COR-L47 (cell line): ENCODE measurements around the gene CBLN1.

Source experiments
- DNase-seq: peaks from one replicate; lab custom pipeline; 2025; lab: John Stamatoyannopoulos, UW

Gene CBLN1

DNA sequence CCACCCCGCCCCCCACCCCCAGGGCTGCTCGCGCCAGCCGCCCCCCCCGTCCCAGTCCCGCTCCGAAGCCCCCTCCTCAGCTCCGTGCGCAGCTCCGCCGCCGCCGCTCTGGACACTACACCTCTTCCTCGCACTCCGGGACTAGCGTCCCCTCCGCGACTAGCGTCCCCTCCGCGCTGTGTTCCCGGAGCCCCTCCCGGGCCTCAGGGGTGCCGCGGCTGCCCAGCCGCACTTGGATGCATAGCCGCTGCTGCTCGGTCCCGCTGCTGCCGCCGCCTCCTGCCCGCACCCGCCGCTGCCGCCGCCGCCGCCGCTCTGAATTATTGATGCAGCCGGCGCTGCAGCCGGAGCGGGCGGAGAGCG lies at the start of gene CBLN1:
TSS of gene CBLN1 (minus strand) at position 359 of the 363 bp plus-strand sequence. CDS start 373 bp downstream, outside the sequence.
- DNase-seq, result no peak

DNA sequence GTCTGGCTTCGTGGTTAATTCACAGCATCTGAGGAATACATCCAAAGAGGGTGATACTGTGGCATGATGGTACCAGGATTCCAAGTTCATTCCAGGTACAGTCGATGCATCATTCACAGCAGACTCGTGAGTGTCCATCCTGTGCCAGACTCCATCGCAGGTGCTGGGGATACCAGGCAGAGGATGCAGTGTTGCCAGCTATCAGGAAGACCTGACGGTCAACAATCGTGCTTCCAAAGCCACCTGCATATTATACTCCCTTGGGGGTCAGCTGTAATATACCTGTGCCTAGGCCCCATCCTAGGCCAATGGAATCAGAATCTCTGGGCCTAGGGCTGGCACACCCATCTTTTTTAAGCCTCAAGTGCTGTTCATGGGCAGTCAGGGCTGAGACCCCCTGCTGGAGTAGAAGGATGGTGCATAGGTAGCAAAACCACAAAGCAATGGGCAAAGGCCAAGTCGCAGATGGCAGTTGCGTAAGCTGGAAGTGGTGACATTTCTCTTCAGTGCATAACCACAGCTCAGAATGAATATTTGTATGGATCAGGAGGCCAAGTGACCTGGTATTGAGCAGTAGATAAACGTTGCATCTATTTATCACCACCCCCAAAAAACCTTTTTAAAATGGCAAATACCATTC lies 49.0 kb upstream of the CBLN1 start:
- no peak for DNase-seq

DNA sequence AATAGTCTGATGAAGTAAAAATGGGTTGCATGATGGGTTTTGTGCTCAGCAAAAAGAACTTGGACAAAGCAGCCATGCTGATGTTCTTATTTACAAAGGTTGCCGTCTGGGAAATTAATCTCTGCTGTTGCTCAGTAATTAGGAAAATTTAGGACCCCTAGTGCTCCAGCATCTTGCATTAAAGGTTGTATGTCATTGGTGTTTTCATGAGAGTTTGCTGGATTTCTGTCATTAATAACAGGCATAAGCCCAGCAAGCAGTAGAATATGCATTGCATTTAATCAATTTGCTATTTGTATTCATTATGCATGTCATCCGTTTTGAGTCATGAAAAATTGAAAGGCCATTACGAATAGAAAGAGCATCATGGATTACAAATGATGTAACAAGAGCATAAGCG lies 46.7 kb upstream of the CBLN1 start:
- DNase-seq, result no peak

DNA sequence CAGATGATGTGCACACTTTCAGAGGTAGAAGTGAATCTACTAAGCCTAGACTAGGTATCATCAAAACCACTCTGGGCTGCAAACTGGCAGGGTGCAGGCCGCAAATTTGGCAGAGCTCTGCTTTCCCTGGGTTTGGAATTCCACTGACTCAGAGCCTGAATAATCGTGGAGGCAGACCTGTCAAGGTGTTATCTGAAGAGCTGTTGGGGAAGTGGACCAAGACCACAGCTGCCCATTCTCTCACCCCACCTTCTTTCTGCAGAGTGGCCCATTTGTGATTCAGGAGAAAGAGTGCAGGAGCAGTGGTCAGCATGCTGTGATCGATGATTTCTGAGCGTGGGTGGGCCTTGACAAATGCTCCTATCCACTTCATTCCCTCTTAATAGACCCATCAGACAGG lies 45.8 kb upstream of the CBLN1 start:
- no peak for DNase-seq

DNA sequence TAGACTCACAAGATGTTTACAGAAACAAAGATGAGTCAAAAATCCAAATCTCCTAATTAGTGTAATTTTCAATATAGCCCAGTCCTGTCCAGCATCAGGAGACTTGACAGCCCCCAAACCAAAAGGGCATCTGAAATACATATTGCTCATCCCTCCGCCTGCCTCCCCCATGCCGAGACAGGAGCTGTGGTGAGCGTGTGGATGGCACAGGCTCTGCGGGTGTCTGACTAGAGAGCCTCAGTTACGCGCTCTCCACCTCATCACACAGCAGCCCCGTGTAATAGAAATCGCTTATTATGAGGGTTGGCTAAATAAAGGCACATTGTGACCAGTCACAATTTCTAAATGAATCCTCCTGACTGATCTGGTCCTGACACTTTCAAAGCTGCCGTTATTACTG lies 43.1 kb upstream of the CBLN1 start:
- DNase-seq, result no peak

DNA sequence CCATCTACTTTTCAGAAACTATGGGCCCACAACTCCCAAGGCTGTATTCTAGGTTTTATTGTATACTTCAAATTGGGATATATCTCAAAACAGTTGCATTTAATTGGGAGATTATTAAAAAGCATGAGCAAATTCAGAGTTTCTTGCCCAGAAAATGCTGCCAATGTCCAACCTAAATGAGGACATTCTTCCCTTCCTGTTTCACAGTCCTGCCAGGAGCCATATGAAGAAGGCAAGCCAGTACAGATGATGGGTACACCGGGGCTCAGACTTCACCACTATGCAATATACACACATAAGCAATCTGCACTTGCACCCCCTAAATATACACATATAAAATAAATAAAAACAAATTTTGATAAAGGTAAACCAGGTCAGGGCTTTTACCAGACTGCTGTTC lies 34.0 kb upstream of the CBLN1 start:
- no peak for DNase-seq

DNA sequence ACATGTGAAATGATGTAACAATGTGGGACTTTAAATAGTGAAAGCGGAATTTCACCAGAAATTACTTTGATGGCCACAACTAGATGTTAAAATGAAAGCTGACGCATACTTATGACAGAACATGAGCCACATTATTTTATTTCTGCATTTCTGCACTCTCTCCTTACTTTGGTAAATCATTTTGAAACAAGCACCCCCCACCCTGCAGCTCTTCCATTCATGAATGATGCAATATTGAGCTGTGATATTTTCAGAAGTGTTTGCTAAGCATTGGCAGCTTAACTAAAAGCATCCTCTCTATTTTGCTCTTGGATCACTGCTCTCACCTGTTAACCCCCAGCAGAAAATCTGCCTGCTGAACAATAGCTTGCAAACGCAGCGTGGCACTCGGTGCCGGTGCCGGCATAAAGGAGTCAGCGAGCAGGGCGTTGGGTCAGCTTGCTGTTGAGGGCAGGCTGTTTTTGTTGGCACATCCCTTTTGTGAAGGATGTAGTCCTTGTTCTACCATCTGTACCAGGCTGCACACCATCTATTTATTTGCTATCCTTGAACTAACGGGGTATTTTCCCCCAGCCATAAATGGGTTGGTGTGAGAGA lies 30.8 kb upstream of the CBLN1 start:
- no peak for DNase-seq

DNA sequence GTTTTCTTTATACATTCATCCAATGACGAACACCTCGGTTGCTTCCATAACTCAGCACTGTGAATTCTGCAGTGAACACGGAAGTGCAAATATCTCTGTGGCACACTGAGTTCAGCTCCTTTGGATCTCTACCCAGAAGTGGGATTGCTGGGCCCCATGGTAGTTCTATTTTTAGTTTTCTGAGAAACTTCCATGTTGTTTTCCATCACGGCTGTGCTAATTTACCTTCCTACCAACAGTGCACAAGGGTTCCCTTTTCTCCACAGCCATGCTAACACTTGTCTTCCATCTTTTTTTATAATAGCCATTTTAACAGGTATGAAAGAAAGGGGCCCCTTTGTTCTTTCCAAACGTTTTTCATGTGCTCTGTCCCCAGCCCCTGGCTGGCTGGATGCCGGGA lies 30.2 kb upstream of the CBLN1 start:
- no peak for DNase-seq

DNA sequence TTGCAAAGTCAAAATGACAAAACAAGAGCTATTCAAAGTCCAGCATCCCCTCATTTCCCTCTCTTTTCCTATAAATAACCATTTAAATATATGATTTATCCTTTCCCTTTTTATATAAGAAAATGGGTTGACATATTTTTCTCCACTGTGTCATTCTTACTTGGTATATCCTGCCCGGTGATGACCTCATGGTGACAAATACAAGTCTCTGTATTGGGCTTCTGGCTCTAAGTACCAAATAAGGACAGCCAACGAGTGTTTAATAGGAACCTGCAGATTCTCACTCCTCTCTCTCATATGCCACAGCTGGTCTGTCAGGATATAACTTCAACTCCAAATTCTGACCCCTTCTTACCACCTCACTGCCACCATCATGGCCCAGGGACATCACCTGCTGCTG lies 25.5 kb upstream of the CBLN1 start:
- no peak for DNase-seq

DNA sequence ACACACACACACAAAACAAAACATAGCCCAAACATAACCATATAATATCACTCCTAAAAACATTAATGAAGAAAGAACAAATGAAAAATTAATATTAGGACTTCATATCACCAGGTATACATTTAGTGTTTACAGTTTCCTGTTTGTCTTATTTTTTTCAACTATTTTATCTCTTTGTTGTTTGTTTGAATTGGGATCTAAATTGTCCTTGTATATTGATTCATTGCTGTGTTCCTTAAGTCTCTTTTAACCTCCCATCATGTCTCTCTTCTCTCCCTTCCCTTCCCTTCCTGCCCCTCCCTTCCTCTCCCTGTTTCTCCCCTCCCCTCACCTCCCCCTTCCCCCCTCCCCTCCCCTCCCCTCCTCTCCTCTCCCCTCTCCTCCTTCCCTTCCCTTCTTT lies 23.8 kb upstream of the CBLN1 start:
- DNase-seq, result no peak

DNA sequence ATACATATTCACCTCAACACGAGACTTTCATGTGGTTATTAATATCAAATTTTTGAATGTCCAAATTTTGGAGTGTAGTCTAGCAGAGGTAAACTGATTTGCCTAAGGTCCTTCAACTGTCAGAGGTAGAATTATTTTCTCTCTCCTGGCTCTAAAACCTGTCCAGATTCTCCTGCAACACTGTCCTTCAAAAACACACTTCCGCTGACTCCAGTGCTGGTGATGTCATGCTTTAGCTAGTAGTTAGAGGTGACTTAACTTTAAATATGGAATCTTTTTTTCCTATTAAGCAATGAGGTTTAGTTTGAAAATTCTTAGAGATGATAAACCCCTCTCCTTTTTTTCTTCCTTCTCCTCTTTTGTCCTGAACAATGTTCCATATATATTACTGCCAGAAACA lies 10.8 kb upstream of the CBLN1 start:
- no peak for DNase-seq

DNA sequence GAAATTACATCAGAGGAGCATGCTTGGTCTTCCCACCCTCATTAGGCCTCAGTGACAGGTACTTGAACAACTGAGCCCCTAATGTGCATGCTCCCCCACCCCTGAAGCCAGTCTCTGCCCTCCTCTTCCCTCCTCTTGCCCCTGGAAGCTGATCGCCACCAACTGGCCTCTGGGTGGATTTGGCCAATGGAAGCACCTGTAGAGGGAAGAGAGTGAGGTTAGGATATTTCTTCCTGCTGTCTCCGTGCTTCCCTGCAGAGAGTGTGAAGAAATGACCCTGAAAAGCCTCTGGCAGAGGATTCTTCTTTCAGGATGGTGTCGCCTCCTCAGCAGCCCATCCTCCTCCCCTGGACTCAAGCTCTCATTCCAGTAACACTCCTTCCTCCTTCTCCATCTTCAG lies 5.9 kb upstream of the CBLN1 start:
- no peak for DNase-seq

DNA sequence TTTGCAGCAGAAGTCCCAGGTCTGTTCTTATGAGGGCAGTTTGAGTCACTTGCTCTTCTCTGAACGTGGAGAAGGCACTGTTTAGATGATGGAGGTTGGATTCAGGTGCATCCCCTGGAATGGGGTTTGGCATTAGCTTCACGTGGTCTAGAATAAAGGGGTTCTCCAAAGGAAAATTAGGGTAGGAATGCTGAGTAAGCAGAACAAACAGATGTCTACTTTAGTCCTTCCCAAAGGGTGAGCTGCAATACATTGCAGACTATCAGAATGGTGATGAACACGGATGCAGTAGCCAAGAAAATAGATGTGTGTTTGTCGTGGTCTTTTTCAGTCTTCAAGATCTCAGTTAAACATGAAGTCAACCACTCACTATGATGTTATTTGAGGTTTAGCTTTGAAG lies 3.3 kb upstream of the CBLN1 start:
- no peak for DNase-seq

DNA sequence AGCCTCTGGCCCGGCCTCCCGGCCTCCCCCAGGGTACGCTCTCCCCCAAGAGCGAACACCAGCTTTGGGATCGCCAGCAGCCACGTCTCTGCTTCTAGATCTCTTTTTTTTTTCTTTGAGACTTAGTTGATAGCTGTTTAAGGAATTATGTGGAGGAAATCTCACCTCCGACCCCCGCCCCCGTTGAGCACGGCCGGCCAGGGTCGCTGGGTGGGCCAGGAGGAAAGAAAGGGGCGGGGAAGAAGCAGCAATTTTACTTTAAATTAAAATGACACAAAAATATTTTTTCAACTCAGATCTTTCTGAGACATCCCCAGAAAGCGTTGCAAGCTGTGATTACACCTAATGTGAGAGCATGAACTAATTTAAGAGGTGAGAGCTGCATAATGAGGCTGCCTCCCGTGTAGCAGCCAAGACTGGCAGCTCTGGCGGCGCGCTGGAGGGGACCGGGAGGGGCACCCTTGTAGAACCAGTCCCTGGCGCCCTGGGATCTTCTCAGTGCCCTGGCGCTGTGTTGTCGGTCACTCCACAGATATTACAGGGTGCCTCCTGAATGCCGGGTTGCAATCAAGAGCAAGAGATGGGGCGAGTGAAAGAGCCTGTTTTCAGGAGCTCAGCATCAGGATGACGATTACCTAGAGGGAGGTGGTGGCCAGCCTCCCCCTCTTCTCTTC lies 1.9 kb upstream of the CBLN1 start:
- peak; percentile 30 for DNase-seq

DNA sequence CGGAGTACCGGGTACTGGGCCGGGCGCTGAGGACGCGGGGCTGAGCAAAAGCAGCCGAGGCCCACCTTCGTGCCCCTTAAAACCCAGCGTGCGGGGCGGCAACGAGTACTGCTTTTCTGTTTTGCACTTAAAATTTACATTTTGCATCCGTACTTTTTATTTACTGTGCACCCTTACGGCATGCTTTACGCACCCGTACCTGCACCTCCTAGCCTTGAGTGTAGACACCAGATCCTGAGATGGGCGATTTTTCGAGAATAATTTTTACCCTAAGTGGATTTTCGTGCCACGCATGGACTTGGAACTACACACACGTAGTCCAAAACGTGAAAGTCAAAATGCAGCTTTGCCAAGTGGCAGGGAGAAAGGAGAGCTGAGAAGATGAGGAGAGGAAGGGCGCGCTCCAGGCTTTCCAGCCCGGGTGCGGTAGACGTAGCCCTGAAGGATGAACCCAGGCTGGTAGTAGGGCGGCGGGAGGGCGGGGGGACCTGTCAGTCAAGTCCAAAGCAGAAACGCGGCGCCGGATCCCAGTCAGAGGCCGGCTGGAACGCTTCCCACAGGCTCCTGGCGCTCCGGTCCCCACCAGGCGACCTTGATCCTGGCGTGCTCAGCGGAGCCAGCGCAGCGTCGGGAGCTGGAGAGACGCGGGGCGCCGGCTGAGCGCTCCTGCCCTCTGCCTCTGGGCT lies 1.2 kb upstream of the CBLN1 start:
- peak; percentile 68 for DNase-seq

DNA sequence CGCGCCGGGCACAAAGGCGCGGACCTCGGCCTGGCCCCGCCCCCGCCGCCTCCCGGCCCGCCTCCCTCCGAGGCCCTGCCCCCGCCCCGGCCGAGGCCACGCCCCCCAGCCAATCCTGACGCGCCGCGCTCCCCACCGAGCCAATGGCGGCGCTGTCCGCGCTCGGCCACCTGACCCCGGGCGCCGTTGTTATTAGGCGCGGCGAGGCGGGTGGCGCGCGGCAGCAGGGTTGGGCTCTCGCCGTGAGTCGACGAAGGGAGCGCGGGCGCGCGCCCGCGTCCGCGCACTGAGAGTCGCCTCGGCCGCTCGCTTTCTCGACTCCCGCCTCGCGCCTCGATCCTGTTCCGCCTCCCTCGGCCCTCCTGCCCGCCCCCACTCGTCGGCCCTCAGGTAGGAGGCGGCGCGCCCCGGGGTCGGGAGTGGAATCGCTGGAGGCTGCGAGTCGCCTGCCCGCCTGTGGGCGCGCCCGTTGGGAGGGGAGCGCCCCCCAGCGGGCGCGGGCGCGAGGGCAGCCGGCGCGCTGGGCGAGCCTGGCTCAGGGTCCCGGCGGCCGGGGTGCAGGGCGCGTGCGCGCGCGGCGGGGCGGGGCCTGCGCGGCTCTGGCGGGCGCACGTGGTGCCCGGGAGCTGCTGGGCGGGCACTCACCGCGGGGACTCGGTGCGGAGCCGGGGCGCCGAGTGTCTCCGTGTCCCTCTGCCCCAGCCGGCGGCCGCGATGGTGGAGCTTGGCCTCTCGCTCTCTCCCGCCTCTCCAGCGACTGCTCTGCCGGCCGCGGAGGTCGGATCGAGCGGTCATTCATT lies 405 bp upstream of the CBLN1 start:
- DNase-seq, result peak; percentile 84

DNA sequence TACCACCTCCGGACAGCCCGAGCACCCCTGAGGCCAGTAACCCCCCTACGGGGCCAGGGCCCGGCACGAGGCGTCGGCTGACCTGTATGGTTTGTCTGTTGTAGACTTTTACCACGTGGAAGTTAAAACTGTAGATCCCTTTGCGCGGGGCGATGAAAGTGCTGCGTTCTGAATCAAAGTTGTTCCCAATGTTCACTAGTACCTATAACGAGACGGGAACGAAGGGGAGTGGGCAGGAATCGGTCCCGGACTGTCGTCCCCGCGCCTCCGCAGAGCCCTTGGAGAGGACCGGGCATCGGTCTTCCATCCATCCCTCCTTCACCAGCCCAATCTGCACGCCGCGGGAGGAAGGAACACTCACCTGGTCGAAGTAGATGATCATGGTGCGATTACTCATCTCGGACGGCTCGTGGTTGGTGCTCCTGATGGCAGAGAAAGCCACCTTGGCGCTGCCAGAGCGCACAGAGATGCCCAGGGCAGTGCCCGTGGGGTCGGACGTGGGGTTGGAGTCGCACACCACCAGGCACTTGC lies 732 bp downstream of the CBLN1 start:
- no peak for DNase-seq

DNA sequence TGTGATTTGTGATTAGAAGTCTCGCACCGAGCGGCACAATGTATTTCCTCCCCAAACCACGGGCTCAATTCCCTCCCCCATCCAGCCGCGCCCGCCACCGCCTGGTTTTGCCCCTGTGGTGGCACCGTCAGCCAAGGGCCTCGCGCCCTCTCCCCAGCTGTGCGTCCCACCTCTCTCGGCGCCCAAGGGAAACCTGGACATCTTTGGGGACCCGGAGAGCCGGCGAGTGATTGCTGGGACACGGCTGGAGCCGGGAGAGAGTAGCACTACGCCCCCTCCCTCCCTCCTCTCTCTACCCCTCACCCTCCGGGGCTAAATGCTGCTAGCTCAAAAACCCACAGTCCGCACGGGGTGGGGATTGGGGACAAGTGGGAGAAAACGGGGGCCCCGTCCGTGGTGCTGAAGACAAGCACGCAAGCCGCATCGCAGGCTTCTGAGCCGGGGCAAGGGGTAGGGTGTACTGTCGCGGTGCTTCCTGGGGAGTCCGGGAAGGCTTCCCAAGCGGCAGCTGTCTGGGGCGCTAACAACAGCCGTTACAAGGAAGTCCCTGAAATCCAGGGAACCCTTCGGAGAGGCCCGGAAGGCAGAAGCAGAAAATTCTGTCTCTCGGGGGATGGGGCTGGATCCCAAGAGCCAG lies 1.4 kb downstream of the CBLN1 start:
- DNase-seq, result peak; percentile 12

DNA sequence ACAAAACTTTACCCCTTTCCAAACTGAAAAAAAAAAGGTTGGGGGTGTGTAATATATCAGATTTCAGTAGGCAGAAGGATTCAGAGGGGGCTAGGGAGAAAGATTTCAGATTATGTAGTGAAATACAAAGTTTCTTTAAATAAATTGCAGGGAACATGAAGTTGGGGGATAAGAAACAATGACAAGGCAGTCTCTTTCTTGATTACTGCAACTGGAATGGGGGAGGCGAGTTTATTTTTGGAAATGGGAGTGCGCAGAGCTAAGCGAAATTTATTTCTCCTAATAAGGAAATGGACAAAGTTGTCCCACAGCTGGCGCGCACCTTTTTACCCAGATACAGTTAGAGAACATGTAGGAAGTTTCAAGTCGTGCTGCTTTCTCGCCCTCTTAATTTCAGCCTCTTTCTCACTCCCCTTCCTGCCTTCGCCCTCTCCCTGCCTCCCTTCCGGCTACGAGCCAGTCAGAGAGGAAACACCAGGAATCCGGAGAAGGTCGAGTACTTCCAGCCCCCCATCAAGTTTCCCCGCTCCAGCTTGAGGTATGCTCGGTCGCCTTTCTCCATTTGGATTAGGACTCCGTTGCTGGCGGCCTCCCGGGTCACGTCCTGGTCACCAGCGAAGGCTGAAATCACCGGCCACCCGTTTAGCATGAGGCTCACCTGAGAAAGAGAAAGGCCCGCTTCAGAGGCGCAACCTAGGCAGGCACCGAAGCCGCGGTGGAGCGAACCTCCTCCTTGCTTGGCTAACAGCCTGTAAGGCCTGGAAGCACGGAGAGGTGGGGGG lies 2.5 kb downstream of the CBLN1 start:
- no peak for DNase-seq

DNA sequence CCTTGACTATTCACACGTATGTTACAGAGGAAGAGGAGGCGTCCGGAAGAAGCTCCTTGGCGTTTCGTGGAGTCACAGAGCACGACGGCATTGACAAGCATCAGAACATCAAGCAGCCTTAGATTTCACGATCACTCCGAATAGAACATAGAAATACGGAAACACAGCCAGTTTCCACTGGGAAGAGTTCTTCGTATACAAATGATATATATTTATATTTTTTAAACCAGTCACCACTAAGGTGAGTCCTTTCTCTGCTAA lies 3.1 kb downstream of the CBLN1 start:
- DNase-seq, result no peak
